SJCRH30 (cell line): ENCODE results near the gene GZMM. TPM values are rescaled to one million over a fixed set of nuclear protein-coding genes. Genes with fewer than 3 reads are reported as not detected.
A peak's percentile ranks its signal among the peaks of the same experiment; 100 is the strongest.

Experiments used
- DNase-seq, 2 experiments: peaks; one replicate each; pipeline ENCODE4 v3.0.0-alpha.2; 2015 to 2020
- H3K27ac ChIP-seq: fragments of 250-450 bp; sonication (Bioruptor Pico); 2 replicates; pipeline ENCODE4 v1.5.1; 2020; ENCODE audit warnings: mild to moderate bottlenecking, moderate library complexity
- H3K27me3 ChIP-seq: fragments of 250-450 bp; sonication (Bioruptor Pico); 2 replicates; pipeline ENCODE4 v1.5.1; 2020; ENCODE audit warnings: mild to moderate bottlenecking, moderate library complexity
- H3K36me3 ChIP-seq: fragments of 250-450 bp; sonication (Bioruptor Pico); 2 replicates; pipeline ENCODE4 v1.5.1; 2020; ENCODE audit warnings: mild to moderate bottlenecking, moderate library complexity
- H3K4me1 ChIP-seq: fragments of 250-450 bp; sonication (Bioruptor Pico); 2 replicates; pipeline ENCODE4 v1.5.1; 2020; ENCODE audit warnings: mild to moderate bottlenecking, moderate library complexity
- H3K4me3 ChIP-seq: fragments of 250-450 bp; sonication (Bioruptor Pico); 2 replicates; pipeline ENCODE4 v1.5.1; 2020; ENCODE audit warnings: mild to moderate bottlenecking, moderate library complexity
- H3K9me3 ChIP-seq: fragments of 250-450 bp; sonication (Bioruptor Pico); replicated peaks from 2 replicates; pipeline ENCODE4 v1.5.1; 2020; ENCODE audit warnings: mild to moderate bottlenecking, moderate library complexity
- total RNA-seq: library from RNA; depleted of rRNA; stranded (reverse); fragments of >200 nt; shearing (Covaris generic); gene quantifications from 2 replicates; pipeline ENCODE4 v1.2.3, GENCODE V29; 2014

The GZMM gene
- total RNA-seq, 1 experiment from 2014 or later: not detected

GRCh38 chr19:524062-524674 is 19.7 kb upstream of the GZMM start:
- Histone ChIP-seq H3K4me3 (peak overlapping the region; percentile 16; the same call in 1 of the 2 replicates), H3K9me3 (no peaks in the 10 kb centered on the region; the same call in 1 of the 2 replicates), H3K36me3 (no peaks in the 10 kb centered on the region), H3K27me3 (no peaks in the 10 kb centered on the region), H3K27ac (no peak overlapping the region), H3K4me1 (no peaks in the 10 kb centered on the region)
- DNase-seq: peak; percentile 42 to 43

- Histone ChIP-seq H3K27me3 (no peaks in the 10 kb centered on the region), H3K27ac (no peak overlapping the region), H3K9me3 (no peaks in the 10 kb centered on the region; the same call in 1 of the 2 replicates), H3K36me3 (no peaks in the 10 kb centered on the region), H3K4me1 (no peaks in the 10 kb centered on the region), H3K4me3 (no peak overlapping the region)
- no peak for DNase-seq
These were observed 18.8 kb upstream of the GZMM start for GRCh38 chr19:525029-525428.

GRCh38 chr19:525857-526419 is 17.9 kb upstream of the GZMM start:
- H3K27me3 ChIP-seq: no peaks in the 10 kb centered on the region
- DNase-seq: no peak
- no peaks in the 10 kb centered on the region for H3K4me1 ChIP-seq

GRCh38 chr19:530134-531008 is 13.5 kb upstream of the GZMM start:
- H3K4me3 ChIP-seq: peak overlapping the region; percentile 91
- no peaks in the 10 kb centered on the region for H3K27me3 ChIP-seq
- no peaks in the 10 kb centered on the region for H3K9me3 ChIP-seq
- no peaks in the 10 kb centered on the region for H3K4me1 ChIP-seq
- no peak for DNase-seq
- H3K36me3 ChIP-seq: no peaks in the 10 kb centered on the region
- H3K27ac ChIP-seq: peak overlapping the region; percentile 52; the same call in 1 of the 2 replicates

More at GRCh38 chr19:525857-526419, 17.9 kb upstream of the GZMM start:
- Histone ChIP-seq H3K9me3 (no peaks in the 10 kb centered on the region; the same call in 1 of the 2 replicates), H3K27ac (no peak overlapping the region), H3K36me3 (no peaks in the 10 kb centered on the region), H3K4me3 (no peak overlapping the region)

- DNase-seq: peak; percentile 83 to 84
- Histone ChIP-seq H3K9me3 (no peaks in the 10 kb centered on the region), H3K36me3 (peaks cover 1% of the 10 kb centered on the region), H3K27me3 (no peaks in the 10 kb centered on the region), H3K27ac (peak overlapping the region; percentile 52; the same call in 1 of the 2 replicates), H3K4me1 (no peaks in the 10 kb centered on the region), H3K4me3 (peak overlapping the region; percentile 91)
These were observed 12.7 kb upstream of the GZMM start for GRCh38 chr19:531009-531752.

GRCh38 chr19:531753-532560 is 11.9 kb upstream of the GZMM start, which contains the start of gene CDC34:
Gene CDC34, plus strand, starts transcription at chr19:531760. Its CDS starts 172 bp downstream, at chr19:531932.
- H3K36me3 ChIP-seq: peaks cover 9% of the 10 kb centered on the region
- H3K9me3 ChIP-seq: no peaks in the 10 kb centered on the region
- H3K27ac ChIP-seq: peak within 1 kb of the TSS; percentile 52
- peak; percentile 35 to 42 for DNase-seq
- no peaks in the 10 kb centered on the region for H3K4me1 ChIP-seq
- H3K4me3 ChIP-seq: peak within 1 kb of the TSS; percentile 91
- no peaks in the 10 kb centered on the region for H3K27me3 ChIP-seq

GRCh38 chr19:532561-533363 is 11.1 kb upstream of the GZMM start:
- H3K27me3 ChIP-seq: no peaks in the 10 kb centered on the region
- peak; percentile 71 to 81 for DNase-seq

GRCh38 chr19:533364-534058 is 10.3 kb upstream of the GZMM start:
- Histone ChIP-seq H3K4me3 (peak overlapping the region; percentile 91), H3K27ac (peak overlapping the region; percentile 45), H3K27me3 (no peaks in the 10 kb centered on the region), H3K36me3 (peaks cover 9% of the 10 kb centered on the region), H3K4me1 (no peaks in the 10 kb centered on the region), H3K9me3 (no peaks in the 10 kb centered on the region)
- peak in 1 of 2 experiments; percentile 33 for DNase-seq

More at GRCh38 chr19:532561-533363, 11.1 kb upstream of the GZMM start:
- H3K27ac ChIP-seq: peak overlapping the region; percentile 45
- peak overlapping the region; percentile 91 for H3K4me3 ChIP-seq
- peaks cover 9% of the 10 kb centered on the region for H3K36me3 ChIP-seq
- H3K4me1 ChIP-seq: no peaks in the 10 kb centered on the region
- H3K9me3 ChIP-seq: no peaks in the 10 kb centered on the region

- H3K27ac ChIP-seq: no peak overlapping the region
- DNase-seq: no peak
- no peak overlapping the region for H3K4me3 ChIP-seq
These were observed 9.8 kb upstream of the GZMM start for GRCh38 chr19:534088-534487.

GRCh38 chr19:535017-535835 is 8.6 kb upstream of the GZMM start:
- no peak for DNase-seq
- H3K27me3 ChIP-seq: no peaks in the 10 kb centered on the region
- no peak overlapping the region for H3K4me3 ChIP-seq
- H3K27ac ChIP-seq: no peak overlapping the region
- H3K4me1 ChIP-seq: no peaks in the 10 kb centered on the region
- H3K9me3 ChIP-seq: no peaks in the 10 kb centered on the region
- H3K36me3 ChIP-seq: peaks cover 9% of the 10 kb centered on the region

More at GRCh38 chr19:534088-534487, 9.8 kb upstream of the GZMM start:
- H3K27me3 ChIP-seq: no peaks in the 10 kb centered on the region
- peaks cover 9% of the 10 kb centered on the region for H3K36me3 ChIP-seq
- H3K4me1 ChIP-seq: no peaks in the 10 kb centered on the region
- no peaks in the 10 kb centered on the region for H3K9me3 ChIP-seq

- no peak overlapping the region for H3K4me3 ChIP-seq
- H3K27ac ChIP-seq: no peak overlapping the region
- peaks cover 9% of the 10 kb centered on the region for H3K36me3 ChIP-seq
- no peaks in the 10 kb centered on the region for H3K4me1 ChIP-seq
- H3K27me3 ChIP-seq: no peaks in the 10 kb centered on the region
- DNase-seq: no peak
- no peaks in the 10 kb centered on the region for H3K9me3 ChIP-seq
These were observed 7.6 kb upstream of the GZMM start for GRCh38 chr19:536031-536880.
